Hepatocyte (in vitro differentiated cells): Measurements from ENCODE around the gene AK5.

Experiments used
- EZH2 ChIP-seq: fragments of 200-600 bp; sonication (generic); IDR thresholded peaks from 2 replicates; pipeline ENCODE4 v1.6.1; 2016; ENCODE audit warnings: antibody characterized with exemption, mild to moderate bottlenecking, borderline replicate concordance
- EZH2phosphoT487 ChIP-seq: fragments of 200-600 bp; sonication (generic); IDR thresholded peaks from one replicate; pipeline ENCODE4 v1.6.1; 2018; ENCODE audit warnings: antibody characterized with exemption, mild to moderate bottlenecking, low read depth, moderate library complexity; ENCODE audit not compliant: unreplicated experiment, severe bottlenecking
- TF ChIP-seq, protein P1 (sequence below): fragments of 200-600 bp; sonication (generic); IDR thresholded peaks from 2 replicates; pipeline ENCODE4 v1.5.1; 2016; ENCODE audit warnings: antibody characterized with exemption, mild to moderate bottlenecking; ENCODE audit not compliant: poor library complexity

- TF ChIP-seq, protein P1, sequence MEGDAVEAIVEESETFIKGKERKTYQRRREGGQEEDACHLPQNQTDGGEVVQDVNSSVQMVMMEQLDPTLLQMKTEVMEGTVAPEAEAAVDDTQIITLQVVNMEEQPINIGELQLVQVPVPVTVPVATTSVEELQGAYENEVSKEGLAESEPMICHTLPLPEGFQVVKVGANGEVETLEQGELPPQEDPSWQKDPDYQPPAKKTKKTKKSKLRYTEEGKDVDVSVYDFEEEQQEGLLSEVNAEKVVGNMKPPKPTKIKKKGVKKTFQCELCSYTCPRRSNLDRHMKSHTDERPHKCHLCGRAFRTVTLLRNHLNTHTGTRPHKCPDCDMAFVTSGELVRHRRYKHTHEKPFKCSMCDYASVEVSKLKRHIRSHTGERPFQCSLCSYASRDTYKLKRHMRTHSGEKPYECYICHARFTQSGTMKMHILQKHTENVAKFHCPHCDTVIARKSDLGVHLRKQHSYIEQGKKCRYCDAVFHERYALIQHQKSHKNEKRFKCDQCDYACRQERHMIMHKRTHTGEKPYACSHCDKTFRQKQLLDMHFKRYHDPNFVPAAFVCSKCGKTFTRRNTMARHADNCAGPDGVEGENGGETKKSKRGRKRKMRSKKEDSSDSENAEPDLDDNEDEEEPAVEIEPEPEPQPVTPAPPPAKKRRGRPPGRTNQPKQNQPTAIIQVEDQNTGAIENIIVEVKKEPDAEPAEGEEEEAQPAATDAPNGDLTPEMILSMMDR = no peak
- TF ChIP-seq EZH2 (no peak), EZH2phosphoT487 (no peak)
These were observed 181.4 kb downstream of the AK5 start for GRCh38 chr1:77463216-77463615.
